Measurements from ENCODE around the gene PUS1.

The PUS1 gene

DNA sequence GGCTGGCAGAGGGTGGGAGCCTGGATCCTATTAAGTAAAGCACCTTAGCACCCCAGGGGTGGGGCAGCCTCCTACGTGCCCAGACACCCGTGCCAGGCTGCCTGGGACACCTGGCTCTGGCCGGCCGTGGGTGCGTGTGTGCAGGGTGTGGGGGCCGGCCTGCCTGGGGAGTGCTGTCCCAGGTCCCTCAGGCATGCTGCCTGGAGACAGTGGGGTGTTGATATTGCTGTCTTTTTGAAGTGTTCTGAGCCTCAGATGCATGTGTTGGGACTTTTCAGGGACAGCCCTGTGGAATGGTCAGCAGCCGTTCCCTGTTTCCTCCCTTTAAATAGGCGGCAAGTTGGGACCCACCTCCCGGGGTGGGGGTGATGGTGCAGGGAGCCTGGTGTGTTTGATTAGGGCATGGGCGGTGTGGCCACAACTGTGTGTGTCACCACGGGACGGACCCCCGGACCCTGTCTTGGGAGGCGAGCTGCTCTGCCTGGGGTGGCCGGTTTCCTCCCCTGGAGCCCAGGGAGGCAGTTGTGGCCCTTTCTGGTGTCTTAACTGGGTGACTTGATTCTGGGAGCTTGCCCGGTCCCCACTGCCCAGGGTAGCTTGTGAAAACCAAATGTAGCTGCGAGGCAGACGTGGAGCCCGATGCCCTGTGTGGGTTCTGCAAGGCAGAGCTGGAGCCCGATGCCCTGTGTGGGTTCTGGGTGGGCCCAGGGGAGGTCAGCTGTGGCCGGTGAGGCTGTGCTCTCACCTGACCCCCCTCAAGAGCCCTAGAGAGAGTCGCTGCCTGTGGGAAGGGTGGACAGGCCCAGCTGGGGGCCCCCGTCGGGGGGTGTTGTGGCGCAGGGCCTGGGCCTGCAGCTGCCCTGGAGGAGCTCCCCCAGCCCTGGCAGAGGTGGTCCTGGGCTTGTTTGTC lies 26.5 kb upstream of the PUS1 start:
- no peak for DNase-seq (ENCODE audit: low read depth in 2 of 2)

GRCh38 chr12:131903270-131904255 lies 25.5 kb upstream of the PUS1 start:
- DNase-seq (ENCODE audit: low read depth in 2 of 2), result no peak

- DNase-seq (ENCODE audit: low read depth in 2 of 2), result no peak
Observed at GRCh38 chr12:131904346-131904745, 24.7 kb upstream of the PUS1 start.

- DNase-seq (ENCODE audit: low read depth in 2 of 2), result no peak
Observed at GRCh38 chr12:131905081-131905629, 23.9 kb upstream of the PUS1 start.

GRCh38 chr12:131905630-131906091 lies 23.4 kb upstream of the PUS1 start:
- no peak for DNase-seq (ENCODE audit: low read depth in 2 of 2)

DNA sequence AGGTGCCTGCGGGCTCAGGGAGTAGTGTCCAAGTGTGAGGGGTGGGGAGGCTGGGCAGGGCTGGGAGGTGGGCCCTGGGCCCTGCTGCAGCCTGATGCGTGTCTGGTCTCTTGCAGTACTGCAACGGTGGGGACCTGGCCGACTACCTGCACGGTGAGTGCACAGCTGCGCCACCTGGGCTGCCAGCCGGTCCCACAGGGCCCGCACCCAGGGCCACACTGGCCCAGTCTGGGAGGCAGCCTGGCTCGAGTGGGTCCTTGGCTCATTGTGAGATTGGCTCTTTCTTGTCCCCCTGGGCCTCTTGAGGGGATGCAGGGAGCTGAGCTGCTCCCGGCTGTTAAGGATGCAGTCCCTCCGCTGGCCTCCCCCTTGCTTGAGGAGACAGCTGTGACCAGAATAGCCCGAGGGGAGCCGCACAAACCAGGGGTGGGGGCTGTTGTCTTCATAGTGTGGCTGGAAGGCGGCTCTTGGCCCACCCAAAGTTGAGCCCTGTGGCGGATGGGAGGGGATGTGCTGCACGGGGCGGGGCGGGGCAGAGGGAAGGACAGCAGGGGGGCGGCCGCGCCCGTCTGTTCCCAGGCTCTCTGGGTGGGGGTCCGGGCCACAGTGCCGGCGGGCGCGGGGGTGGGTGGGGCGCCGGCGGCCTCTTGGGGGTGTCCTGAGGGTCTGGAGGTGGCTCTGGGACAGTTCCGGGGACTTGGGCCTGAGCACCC lies 21.5 kb upstream of the PUS1 start:
- no peak for DNase-seq (ENCODE audit: low read depth in 2 of 2)

GRCh38 chr12:131908092-131909080 lies 20.7 kb upstream of the PUS1 start:
- no peak for DNase-seq (ENCODE audit: low read depth in 2 of 2)

GRCh38 chr12:131909081-131909751 lies 19.9 kb upstream of the PUS1 start:
- DNase-seq (ENCODE audit: low read depth in 2 of 2), result no peak

DNA sequence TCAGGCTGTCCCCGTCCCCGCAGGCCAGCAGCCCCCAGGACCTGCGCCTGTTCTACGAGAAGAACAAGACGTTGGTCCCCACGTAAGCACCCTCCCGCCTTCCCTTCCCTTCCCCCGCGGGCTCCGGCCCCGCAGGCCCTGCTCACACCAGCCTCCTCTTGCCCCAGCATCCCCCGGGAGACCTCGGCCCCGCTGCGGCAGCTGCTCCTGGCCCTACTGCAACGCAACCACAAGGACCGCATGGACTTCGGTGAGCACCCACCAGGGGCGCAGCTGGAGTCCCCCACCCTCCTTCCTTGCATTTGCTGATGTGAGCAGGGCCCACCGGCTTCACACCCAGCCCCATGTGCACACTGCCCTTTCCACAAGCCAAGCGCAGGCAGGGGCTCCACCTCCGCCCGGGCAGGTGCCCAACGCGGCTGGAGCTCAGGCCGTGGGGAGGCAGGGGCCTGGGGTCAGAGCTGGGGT lies 19.3 kb upstream of the PUS1 start:
- no peak for DNase-seq (ENCODE audit: low read depth in 2 of 2)

DNA sequence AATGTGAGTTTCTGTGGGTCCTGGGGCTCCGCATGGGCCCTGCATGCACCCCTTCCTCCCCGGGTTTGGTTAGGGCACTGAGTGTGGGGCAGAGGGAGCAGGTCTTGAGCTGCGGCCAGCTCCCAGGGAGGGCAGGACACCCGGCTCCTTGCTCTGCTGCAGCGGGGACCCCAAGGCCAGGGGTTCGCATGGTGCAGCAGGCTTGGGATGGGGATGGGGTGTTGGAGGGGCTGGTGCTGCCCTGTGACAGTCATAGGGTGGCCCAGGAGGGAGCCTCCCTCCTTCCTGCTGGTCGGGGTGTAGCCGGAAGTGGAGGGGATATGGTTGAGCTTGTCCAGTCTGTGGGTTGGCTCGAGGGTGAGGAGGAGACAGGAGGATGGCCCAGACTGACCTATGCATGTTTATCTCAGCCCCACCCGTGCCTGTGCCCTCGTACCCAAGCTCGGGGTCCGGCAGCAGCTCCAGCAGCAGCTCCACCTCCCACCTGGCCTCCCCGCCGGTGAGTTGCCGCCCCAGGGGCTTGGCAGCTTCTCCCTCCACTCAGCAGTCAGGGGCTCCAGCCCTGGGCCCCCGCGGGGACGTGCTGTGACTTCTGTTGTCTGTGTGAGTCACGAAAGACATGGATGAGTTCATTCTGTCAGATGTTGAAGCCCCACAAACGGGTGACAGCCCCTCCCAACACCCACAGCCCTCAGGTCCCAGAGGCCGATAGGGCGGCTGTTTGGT lies 18.6 kb upstream of the PUS1 start:
- no peak for DNase-seq (ENCODE audit: low read depth in 2 of 2)

- no peak for DNase-seq (ENCODE audit: low read depth in 2 of 2)
Observed at GRCh38 chr12:131911028-131911650, 17.9 kb upstream of the PUS1 start.

DNA sequence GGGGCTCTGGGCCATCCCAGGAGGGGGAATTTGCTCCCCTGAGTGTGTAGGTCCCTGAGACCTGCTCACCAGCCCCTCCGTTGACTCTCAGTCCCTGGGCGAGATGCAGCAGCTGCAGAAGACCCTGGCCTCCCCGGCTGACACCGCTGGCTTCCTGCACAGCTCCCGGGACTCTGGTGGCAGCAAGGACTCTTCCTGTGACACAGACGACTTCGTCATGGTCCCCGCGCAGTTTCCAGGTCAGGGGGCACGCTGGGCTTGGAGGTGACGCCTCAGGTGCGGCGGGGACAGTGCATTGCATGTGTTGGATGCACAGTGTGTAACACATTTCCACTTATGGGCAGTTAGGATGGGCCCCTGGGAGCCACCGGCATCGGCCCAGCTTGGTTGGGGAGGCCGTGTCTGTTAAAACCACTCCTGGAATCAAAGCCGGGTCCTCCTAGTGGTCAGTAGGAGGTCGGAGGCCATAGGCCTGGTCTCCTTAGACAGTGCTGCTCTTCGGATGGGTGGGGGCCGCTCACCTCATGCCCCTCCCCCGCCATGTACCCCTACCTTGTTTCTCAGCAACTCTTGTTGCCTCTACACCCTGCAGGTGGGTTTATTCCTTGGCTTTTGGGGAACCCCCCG lies 17.1 kb upstream of the PUS1 start:
- DNase-seq (ENCODE audit: low read depth in 2 of 2), result no peak

GRCh38 chr12:131912518-131913274 lies 16.4 kb upstream of the PUS1 start:
- DNase-seq (ENCODE audit: low read depth in 2 of 2), result no peak

GRCh38 chr12:131913666-131914065 lies 15.4 kb upstream of the PUS1 start:
- no peak for DNase-seq (ENCODE audit: low read depth in 2 of 2)

- no peak for DNase-seq (ENCODE audit: low read depth in 2 of 2)
Observed at GRCh38 chr12:131914179-131914702, 14.8 kb upstream of the PUS1 start.

- DNase-seq (ENCODE audit: low read depth in 2 of 2), result no peak
Observed at GRCh38 chr12:131915000-131915689, 13.9 kb upstream of the PUS1 start.

All from stimulated activated CD8-positive, alpha-beta memory T cell treated with anti-CD3 and anti-CD28 coated beads, Interleukin-15, amount 100 ng/mL, for 4 hours (primary cell).